ENCODE results near the gene RICTOR. TPM values are rescaled to one million over a fixed set of nuclear protein-coding genes. Genes with fewer than 3 reads are reported as not detected.

RICTOR gene
- total and polyA plus RNA-seq, 2 of the 4 experiments (the other 2 are of a cell fraction) = 4.1 to 35.7 TPM

DNA sequence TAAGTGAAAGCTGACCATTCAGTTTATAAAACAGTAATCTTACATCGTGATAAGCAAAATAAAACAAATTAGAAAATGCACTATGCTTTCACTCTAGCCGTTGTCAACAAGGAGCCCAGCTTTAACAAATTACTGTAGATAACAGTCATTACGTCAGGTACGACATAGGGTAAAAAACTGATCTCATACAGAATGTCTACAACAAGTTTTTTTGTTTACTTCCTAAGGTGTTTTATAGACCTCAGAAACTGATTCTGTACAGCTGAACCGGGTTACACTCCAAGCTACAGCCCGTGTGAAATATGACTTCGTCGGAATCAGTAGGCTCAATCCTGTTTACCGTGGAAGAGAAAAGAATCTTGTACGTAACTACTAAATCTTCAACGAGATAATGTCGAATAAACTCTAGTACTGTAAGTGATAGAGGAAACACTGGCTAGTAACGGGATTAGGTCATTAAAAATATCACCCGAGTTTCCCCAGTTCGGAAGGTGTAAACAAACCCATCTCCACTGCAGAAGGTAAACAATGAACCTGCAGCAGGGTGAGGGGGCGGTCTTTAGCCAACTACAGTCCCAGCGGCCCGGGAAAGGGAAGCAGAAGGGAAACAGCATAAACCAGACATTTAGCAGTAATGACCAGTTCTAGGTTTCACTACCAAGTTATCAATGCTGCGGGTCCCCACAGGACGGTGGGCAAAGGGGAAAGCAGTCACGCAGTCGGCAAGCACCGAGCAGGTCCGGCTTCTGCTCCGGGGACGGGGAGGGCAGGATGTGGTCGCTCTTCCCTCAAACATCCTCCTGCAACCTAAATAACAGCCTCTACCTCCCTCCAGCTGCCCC is 1.1 kb downstream of the RICTOR start:
- H2BK20ac ChIP-seq (ENCODE audit: low read depth, low read length) = no peak overlapping the region
- H3K4me3 ChIP-seq (ENCODE audit: insufficient read depth, low read depth, low read length) = peak overlapping the region; percentile 97
- H3K27ac ChIP-seq (ENCODE audit: insufficient read depth, low read length) = peak overlapping the region; percentile 96
- peak; percentile 16 for ATAC-seq (ENCODE audit: low read depth)
- peak overlapping the region; percentile 68; the same call in 1 of the 2 replicates for H3K23ac ChIP-seq (ENCODE audit: low read depth, low read length)
- dilution Hi-C loops (cut with HindIII; ENCODE audit: low sequenced_read_pairs, unreplicated experiment) (no loop called here), intact Hi-C loops (cut with micrococcal nuclease) (loop anchor here (10.0 kb wide), 1 partner anchor 228 kb away; the partner anchor contains the start of gene OSMR), in situ Hi-C loops (cut with MboI; ENCODE audit: low sequenced_read_pairs) (no loop called here)
- no peaks in the 10 kb centered on the region for H3K27me3 ChIP-seq (ENCODE audit: control insufficient read depth, insufficient read depth, low read length)
- H3K4me2 ChIP-seq (ENCODE audit: low read depth, low read length) = peak overlapping the region; percentile 88
- ChIA-PET POLR2A (ENCODE audit: unreplicated experiment) (no interaction called here), CTCF (interaction anchor here (0.9 kb wide), 1 partner anchor 11 kb away, joined by 7 read pairs; no protein-coding TSS in a partner anchor)
- H3K4me1 ChIP-seq (ENCODE audit: control insufficient read depth, insufficient read depth, low read length) = no peaks in the 10 kb centered on the region
- H3K9ac ChIP-seq (ENCODE audit: low read depth, low read length) = peak overlapping the region; percentile 92
- TSS peak; percentile 33 for BruUV-seq (replicated peaks)
- H2AK9ac ChIP-seq (replicated peaks; ENCODE audit: low read depth, low read length, poor library complexity) = peak overlapping the region; percentile 83
- TF ChIP-seq MXI1 (IDR thresholded peaks at IDR 0.05; ENCODE audit: borderline replicate concordance, low read depth, low read length) (no peak), NFE2L2 (IDR thresholded peaks at IDR 0.05; ENCODE audit: low read depth, low read length) (no peak), CHD1 (IDR thresholded peaks at IDR 0.05; ENCODE audit: low read depth, low read length) (no peak), MAZ (IDR thresholded peaks at IDR 0.05; ENCODE audit: borderline replicate concordance, low read depth, low read length) (no peak), POLR2A (IDR thresholded peaks at IDR 0.05; ENCODE audit: low read depth, low read length) (no peak), BHLHE40 (IDR thresholded peaks at IDR 0.05; ENCODE audit: low read depth, low read length) (no peak), FOS (IDR thresholded peaks at IDR 0.05; ENCODE audit: low read depth, low read length) (no peak), MAFK (IDR thresholded peaks at IDR 0.05; ENCODE audit: low read depth, low read length) (no peak), RAD21 (IDR thresholded peaks at IDR 0.05; ENCODE audit: low read length) (no peak), SMC3 (IDR thresholded peaks at IDR 0.05; ENCODE audit: low read depth, low read length) (no peak), CEBPB (IDR thresholded peaks at IDR 0.05; ENCODE audit: low read depth, low read length) (no peak)
- TF ChIP-seq, protein P1, sequence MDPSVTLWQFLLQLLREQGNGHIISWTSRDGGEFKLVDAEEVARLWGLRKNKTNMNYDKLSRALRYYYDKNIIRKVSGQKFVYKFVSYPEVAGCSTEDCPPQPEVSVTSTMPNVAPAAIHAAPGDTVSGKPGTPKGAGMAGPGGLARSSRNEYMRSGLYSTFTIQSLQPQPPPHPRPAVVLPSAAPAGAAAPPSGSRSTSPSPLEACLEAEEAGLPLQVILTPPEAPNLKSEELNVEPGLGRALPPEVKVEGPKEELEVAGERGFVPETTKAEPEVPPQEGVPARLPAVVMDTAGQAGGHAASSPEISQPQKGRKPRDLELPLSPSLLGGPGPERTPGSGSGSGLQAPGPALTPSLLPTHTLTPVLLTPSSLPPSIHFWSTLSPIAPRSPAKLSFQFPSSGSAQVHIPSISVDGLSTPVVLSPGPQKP (IDR thresholded peaks at IDR 0.05; ENCODE audit: borderline replicate concordance, low read depth, low read length) = no peak
- TF ChIP-seq, protein P2, sequence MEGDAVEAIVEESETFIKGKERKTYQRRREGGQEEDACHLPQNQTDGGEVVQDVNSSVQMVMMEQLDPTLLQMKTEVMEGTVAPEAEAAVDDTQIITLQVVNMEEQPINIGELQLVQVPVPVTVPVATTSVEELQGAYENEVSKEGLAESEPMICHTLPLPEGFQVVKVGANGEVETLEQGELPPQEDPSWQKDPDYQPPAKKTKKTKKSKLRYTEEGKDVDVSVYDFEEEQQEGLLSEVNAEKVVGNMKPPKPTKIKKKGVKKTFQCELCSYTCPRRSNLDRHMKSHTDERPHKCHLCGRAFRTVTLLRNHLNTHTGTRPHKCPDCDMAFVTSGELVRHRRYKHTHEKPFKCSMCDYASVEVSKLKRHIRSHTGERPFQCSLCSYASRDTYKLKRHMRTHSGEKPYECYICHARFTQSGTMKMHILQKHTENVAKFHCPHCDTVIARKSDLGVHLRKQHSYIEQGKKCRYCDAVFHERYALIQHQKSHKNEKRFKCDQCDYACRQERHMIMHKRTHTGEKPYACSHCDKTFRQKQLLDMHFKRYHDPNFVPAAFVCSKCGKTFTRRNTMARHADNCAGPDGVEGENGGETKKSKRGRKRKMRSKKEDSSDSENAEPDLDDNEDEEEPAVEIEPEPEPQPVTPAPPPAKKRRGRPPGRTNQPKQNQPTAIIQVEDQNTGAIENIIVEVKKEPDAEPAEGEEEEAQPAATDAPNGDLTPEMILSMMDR (conservative IDR thresholded peaks at IDR 0.05; ENCODE audit: low read depth, low read length) = no peak
- peak overlapping the region; percentile 95 for H2AFZ ChIP-seq (replicated peaks; ENCODE audit: low read length, poor library complexity)
- H2BK15ac ChIP-seq (ENCODE audit: low read depth, low read length) = peak overlapping the region; percentile 7; the same call in 1 of the 3 replicates
- no peaks in the 10 kb centered on the region for H3K9me1 ChIP-seq (ENCODE audit: insufficient read depth, low read length)
- H3K56ac ChIP-seq (ENCODE audit: extremely low read depth, insufficient read depth, low read length) = peak overlapping the region; percentile 71
- H3K79me1 ChIP-seq (ENCODE audit: low read depth in 1 of 2, low read length in 2 of 2) = peaks cover 10 to 25% of the 10 kb centered on the region in 2 experiments
- 0 out of 2 replicates have a peak, but pooled peaks cover 1% of the 10 kb centered on the region for H3K36me3 ChIP-seq (ENCODE audit: control insufficient read depth, insufficient read depth, low read length)
- peaks cover 27% of the 10 kb centered on the region; the same call in 1 of the 2 replicates for H4K20me1 ChIP-seq (ENCODE audit: insufficient read depth, low read length)
- peak overlapping the region; percentile 17 for H3K14ac ChIP-seq (replicated peaks; ENCODE audit: low read depth, low read length)
- peak overlapping the region; percentile 73 for H2BK5ac ChIP-seq (ENCODE audit: low read depth, low read length, poor library complexity, severe bottlenecking)
- 0 out of 2 replicates have a peak overlapping the region, but pooled peaks have one; percentile 2 for H4K91ac ChIP-seq (ENCODE audit: insufficient read depth, low read depth, low read length)
- H3K4ac ChIP-seq (ENCODE audit: low read depth, low read length) = peak overlapping the region; percentile 51
- H4K8ac ChIP-seq (ENCODE audit: low read depth in 2 of 2, low read length in 2 of 2) = peak overlapping the region in 1 of 2 experiments; percentile 35; a peak in 2 of 4 replicates
- peak overlapping the region; percentile 27 for H2BK120ac ChIP-seq (ENCODE audit: low read depth, low read length)
- H3K18ac ChIP-seq (ENCODE audit: low read depth, low read length) = peak overlapping the region; percentile 75
- peak; percentile 45 for DNase-seq
- H3K9me3 ChIP-seq (ENCODE audit: control insufficient read depth, insufficient read depth, low read length) = no peaks in the 10 kb centered on the region
- WGBS, 2 experiments (ENCODE audit: extremely low coverage in 2 of 2, insufficient read length in 1 of 2) = 2% methylated on average over 9 of the region's 27 CpGs; no CpG with 5 or more reads in 1 of the 2 experiments
- peak overlapping the region; percentile 35 for H4K5ac ChIP-seq (ENCODE audit: low read depth, low read length)
- peak overlapping the region; percentile 41; the same call in 1 of the 2 replicates for H2AK5ac ChIP-seq (ENCODE audit: low read depth, low read length)
